Fibroblast of mammary gland (primary cell): ENCODE measurements around the gene DDX11.
"Not testable (repeated sequence)": the region's sequence is repeated elsewhere in the genome, so short reads cannot be mapped to it uniquely, and the experiment has no call there.

Experiments used
- DNase-seq: peaks from one replicate; pipeline ENCODE4 v3.0.0-alpha.2; 2010; ENCODE audit warnings: low read depth
- H3K4me3 ChIP-seq: 2 replicates; pipeline ENCODE4 v1.5.1; 2011; ENCODE audit warnings: low read depth, mild to moderate bottlenecking, low read length, moderate library complexity; ENCODE audit not compliant: control insufficient read depth
- CTCF ChIP-seq: conservative IDR thresholded peaks from 2 replicates; pipeline ENCODE4 v1.5.1; 2011; ENCODE audit warnings: low read depth, low read length, inconsistent platforms; ENCODE audit not compliant: control insufficient read depth, insufficient read depth

Gene DDX11

DNA sequence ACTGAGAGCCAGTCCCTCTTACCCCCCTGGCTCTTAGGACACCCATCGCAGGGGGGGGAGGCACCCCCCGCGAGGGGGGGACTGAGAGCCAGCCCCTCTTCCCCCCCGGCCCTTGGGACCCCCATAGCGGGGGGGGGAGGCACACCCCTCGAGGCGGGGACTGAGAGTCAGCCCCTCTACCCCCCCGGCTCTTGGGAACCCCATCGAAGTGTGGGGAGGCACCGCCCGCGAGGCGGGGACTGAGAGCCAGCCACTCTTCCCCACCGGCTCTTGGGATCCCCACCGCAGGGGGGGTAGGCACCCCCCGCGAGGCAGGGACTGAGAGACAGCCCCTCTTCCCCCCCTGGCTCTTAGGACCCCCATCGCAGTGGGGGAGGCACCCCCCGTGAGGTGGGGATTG lies 48.8 kb downstream of the DDX11 start:
- TF ChIP-seq CTCF = no peak
- H3K4me3 ChIP-seq = no peak overlapping the region
- DNase-seq = no peak

DNA sequence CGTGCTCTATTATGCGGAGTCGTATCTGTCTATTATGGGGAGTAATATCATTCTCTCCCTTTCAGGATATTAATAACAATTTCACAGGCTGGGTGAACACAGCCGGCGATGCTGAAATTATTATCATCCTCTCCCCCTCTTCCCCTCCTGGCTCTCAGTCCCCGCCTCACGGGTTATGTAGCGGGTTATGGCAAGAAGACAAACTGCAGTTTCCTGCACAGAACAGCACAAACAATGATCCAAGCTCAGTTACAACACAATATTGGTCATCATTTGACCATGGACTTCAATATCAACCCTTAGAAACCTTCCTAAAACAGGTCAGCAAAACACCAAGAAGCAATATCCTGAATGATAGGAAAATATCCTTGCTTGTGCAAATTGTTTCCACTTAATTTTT lies 50.5 kb downstream of the DDX11 start:
- not testable (repeated sequence) for H3K4me3 ChIP-seq, DNase-seq

DNA sequence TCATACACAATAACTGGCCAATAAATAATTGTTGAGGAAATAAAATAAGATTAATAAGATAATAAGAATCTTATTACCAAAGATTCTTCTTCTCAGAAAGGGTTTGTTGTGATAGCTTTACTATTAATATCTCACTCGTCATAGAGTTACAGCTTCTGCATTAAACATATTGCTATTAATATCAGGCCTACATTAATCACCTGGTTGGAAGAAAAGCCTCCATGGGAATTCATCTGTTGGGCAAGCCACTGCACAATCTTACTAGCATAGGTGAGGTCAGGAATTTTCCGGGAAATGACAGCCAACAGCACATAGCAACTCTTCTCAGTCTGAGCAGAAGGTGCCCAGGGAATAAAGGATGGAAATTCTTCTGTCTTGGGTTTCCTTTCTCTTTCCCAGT lies 51.5 kb downstream of the DDX11 start:
- not testable (repeated sequence) for DNase-seq, H3K4me3 ChIP-seq

DNA sequence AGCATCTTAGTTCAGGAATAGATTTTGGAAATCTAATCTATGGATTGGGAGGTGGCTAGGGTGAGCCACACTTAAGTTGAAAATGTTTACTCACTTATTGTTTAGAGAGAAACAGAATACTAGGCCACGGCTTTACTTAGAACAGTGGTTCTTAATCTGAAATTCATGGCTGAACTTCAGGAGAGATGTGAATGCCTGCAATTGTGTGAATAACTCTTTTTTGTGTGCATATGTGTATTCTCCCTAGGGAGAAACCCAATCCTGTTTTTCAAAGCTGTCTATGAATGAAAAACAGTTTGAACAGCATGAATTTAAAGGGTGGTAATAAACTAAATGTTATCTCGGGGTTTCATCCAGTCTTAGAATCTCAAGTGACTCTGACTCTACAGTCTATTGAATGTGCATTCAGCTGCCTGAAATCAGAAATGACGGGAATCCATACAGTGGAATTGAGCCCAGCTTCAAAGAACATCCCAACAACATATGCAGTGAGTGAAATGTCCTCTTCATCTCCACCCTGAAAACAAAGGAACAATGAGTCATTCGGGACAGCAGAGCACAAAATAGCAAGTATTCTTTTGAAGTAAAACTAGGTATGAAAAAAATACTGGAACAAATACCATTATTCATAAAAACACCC lies 53.7 kb downstream of the DDX11 start:
- DNase-seq, H3K4me3 ChIP-seq: not testable (repeated sequence)

DNA sequence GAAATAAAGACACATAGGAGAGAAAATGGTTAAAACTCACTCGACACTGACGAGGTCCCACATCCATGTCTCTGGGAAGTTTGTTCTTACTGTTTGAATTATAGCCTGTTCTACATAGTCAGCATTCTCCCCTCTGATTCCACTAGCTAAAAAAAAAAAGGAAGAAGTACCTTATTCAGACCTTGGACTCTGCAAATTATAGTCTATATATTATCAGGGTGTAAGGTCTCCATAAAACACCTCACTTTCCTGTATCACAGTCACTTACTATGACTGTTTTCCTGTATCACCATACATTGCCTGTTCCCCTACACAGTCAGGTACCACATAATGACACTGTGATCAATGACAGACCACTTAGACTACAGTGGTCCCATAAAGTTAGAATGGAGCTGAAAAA lies 62.9 kb downstream of the DDX11 start:
- H3K4me3 ChIP-seq, DNase-seq: not testable (repeated sequence)

- not testable (repeated sequence) for H3K4me3 ChIP-seq, DNase-seq
These were observed 71.1 kb downstream of the DDX11 start for GRCh38 chr12:31144768-31145167.

DNA sequence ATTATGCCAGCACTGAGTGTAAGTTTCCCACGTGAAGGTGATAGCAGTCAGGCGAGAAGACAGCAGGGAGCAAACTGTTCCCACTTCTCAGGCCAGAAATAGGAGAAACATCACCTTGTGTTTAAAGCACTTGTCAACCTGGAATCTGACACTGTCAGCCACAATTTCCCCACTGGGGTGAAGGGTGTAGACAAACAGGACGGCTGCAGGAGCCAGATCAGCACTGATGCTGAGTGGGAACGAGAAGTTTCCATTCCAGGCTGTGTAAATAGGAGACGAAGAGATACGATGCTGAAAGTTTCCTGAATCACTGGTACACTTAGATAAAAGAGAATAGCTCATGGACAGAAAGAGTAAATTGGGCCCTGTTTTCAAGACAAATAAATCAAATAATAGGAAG lies 71.6 kb downstream of the DDX11 start:
- not testable (repeated sequence) for DNase-seq, H3K4me3 ChIP-seq

- not testable (repeated sequence) for DNase-seq, H3K4me3 ChIP-seq
These were observed 73.8 kb downstream of the DDX11 start for GRCh38 chr12:31147415-31147814.

DNA sequence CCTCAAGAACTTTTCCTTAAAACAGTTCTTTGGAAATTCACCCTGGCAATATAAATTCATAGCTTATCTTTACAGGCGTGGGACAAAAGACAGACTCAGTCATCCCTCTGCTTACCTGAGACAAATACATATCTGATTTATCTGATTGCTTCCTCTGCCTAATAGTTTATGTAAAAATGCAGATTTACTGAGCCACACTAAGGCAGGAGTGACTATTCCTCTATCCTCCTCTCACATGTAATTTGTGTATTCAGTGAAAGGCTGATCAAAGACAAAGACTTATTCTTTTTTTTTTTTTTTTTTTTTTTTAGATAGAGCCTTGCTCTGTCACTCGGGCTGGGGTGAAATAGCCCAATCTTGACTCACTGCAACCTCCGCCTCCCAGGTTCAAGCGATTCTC lies 77.1 kb downstream of the DDX11 start:
- H3K4me3 ChIP-seq, DNase-seq: not testable (repeated sequence)
